ENCODE measurements around the gene PLCG2. TPM values are rescaled to one million over a fixed set of nuclear protein-coding genes. Genes with fewer than 3 reads are reported as not detected.

The PLCG2 gene
- total RNA-seq, 1 experiment from 2014 or later: 3.5 TPM

DNA sequence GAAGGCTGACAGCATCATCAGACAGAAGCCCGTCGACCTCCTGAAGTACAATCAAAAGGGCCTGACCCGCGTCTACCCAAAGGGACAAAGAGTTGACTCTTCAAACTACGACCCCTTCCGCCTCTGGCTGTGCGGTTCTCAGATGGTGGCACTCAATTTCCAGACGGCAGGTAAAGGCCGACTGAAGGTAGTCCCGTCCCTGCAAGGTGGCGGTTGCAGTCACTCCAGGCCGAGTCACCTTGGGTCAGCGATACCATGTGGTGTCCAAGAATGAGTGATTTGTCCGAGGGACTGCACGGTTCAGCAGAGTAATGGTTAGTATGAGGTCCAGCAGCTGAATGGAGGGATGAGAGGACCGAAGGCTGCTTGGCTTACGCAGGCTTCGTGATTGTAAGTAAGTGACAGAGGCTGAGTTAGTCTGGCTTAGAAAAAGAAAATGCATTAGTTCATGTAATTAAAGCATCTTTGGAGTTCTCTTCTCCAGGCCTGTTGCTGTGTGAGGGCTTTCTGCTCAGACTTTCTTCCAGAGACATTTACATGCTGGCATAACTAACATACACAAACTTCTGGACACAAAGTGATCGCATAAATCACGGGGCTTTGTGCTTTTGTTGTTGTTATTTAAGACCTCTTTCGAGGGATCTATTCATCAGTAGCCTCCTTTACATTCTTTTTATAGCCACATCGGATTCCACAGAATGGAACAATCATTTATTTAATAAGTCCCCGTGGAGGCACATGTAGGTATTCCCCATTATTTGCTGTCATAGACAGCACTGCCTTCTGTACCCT is 157.3 kb downstream of the PLCG2 start:
- H2AFZ ChIP-seq (ENCODE audit: low read length): no peak overlapping the region
- no TSS peak for BruUV-seq (replicated peaks)
- H3K9ac ChIP-seq (ENCODE audit: low read length): no peak overlapping the region
- ATAC-seq (no peak), DNase-seq (no peak)
- intact Hi-C loops (cut with micrococcal nuclease): no loop called here
- H3F3A ChIP-seq (ENCODE audit: low read length, unreplicated experiment): no peaks in the 10 kb centered on the region
- peaks cover 6% of the 10 kb centered on the region for H3K4me1 ChIP-seq (ENCODE audit: insufficient read depth, low read length)
- no peak overlapping the region for H3K4me3 ChIP-seq (ENCODE audit: low read length)
- H4K20me1 ChIP-seq (ENCODE audit: low read length): no peaks in the 10 kb centered on the region
- POLR2A ChIA-PET (ENCODE audit: unreplicated experiment): no interaction called here
- no peak overlapping the region for H3K4me2 ChIP-seq (ENCODE audit: low read length)
- H3K36me3 ChIP-seq (ENCODE audit: low read depth, low read length): no peaks in the 10 kb centered on the region
- no peaks in the 10 kb centered on the region for H3K79me2 ChIP-seq (ENCODE audit: low read length)
- CTCF ChIA-PET: no interaction called here
- no peak overlapping the region for H3K27ac ChIP-seq (ENCODE audit: low read length)
- no peaks in the 10 kb centered on the region for H3K9me3 ChIP-seq (ENCODE audit: low read length)
- H3K27me3 ChIP-seq (ENCODE audit: low read length): no peaks in the 10 kb centered on the region
- H3K9me2 ChIP-seq (replicated peaks; ENCODE audit: low read length): no peaks in the 10 kb centered on the region
- TF ChIP-seq, protein P1, sequence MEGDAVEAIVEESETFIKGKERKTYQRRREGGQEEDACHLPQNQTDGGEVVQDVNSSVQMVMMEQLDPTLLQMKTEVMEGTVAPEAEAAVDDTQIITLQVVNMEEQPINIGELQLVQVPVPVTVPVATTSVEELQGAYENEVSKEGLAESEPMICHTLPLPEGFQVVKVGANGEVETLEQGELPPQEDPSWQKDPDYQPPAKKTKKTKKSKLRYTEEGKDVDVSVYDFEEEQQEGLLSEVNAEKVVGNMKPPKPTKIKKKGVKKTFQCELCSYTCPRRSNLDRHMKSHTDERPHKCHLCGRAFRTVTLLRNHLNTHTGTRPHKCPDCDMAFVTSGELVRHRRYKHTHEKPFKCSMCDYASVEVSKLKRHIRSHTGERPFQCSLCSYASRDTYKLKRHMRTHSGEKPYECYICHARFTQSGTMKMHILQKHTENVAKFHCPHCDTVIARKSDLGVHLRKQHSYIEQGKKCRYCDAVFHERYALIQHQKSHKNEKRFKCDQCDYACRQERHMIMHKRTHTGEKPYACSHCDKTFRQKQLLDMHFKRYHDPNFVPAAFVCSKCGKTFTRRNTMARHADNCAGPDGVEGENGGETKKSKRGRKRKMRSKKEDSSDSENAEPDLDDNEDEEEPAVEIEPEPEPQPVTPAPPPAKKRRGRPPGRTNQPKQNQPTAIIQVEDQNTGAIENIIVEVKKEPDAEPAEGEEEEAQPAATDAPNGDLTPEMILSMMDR (conservative IDR thresholded peaks at IDR 0.05; ENCODE audit: low read depth, low read length): no peak

DNA sequence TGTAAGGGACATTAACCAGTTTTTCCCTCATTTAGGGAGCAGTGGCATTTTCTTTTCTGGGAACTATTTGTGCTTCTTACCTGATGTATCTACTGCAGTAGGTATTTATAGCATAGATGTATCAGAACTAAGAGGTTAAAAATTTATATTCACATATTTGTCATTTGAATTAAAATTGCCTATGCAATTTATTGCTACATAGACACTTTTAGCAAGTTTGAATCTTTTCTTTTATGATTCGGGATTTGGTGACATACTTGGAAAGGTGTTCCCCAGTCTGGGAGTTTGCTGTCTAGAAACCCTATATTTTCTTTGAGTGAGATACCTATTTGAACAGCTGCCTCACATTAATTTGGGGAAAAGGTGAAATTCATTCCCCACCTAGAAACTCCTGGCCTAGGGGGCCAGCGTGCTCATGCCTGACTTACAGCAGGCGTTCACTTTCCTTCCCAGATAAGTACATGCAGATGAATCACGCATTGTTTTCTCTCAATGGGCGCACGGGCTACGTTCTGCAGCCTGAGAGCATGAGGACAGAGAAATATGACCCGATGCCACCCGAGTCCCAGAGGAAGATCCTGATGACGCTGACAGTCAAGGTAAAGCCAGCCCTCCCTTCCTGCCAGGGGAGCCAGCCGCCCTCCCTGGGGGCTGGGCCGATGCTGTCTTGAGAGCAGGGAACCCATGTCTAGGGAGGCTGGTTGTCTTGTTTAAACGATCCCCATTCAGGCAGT is 158.4 kb downstream of the PLCG2 start:
- peaks cover 6% of the 10 kb centered on the region for H3K4me1 ChIP-seq (ENCODE audit: insufficient read depth, low read length)
- ChIA-PET CTCF (no interaction called here), POLR2A (ENCODE audit: unreplicated experiment) (no interaction called here)
- H3K4me2 ChIP-seq (ENCODE audit: low read length): no peak overlapping the region
- H3K4me3 ChIP-seq (ENCODE audit: low read length): no peak overlapping the region
- no peaks in the 10 kb centered on the region for H3K79me2 ChIP-seq (ENCODE audit: low read length)
- no peak for DNase-seq
- no peak overlapping the region for H2AFZ ChIP-seq (ENCODE audit: low read length)
- H3K27ac ChIP-seq (ENCODE audit: low read length): no peak overlapping the region
- no TSS peak for BruUV-seq (replicated peaks)
- no peaks in the 10 kb centered on the region for H3K9me3 ChIP-seq (ENCODE audit: low read length)
- H3K9ac ChIP-seq (ENCODE audit: low read length): no peak overlapping the region
- intact Hi-C loops (cut with micrococcal nuclease): no loop called here
- TF ChIP-seq EZH2phosphoT487 (IDR thresholded peaks at IDR 0.05; ENCODE audit: borderline replicate concordance, low read length): no peak
- no peak for TF ChIP-seq EZH2 (IDR thresholded peaks at IDR 0.05; ENCODE audit: low read length, unreplicated experiment)
- TF ChIP-seq, protein P1 (conservative IDR thresholded peaks at IDR 0.05; ENCODE audit: low read depth, low read length): no peak
- H3F3A ChIP-seq (ENCODE audit: low read length, unreplicated experiment): no peaks in the 10 kb centered on the region
- no peak for ATAC-seq
- H3K9me2 ChIP-seq (replicated peaks; ENCODE audit: low read length): no peaks in the 10 kb centered on the region
- H3K36me3 ChIP-seq (ENCODE audit: low read depth, low read length): no peaks in the 10 kb centered on the region
- no peaks in the 10 kb centered on the region for H4K20me1 ChIP-seq (ENCODE audit: low read length)
- no peaks in the 10 kb centered on the region for H3K27me3 ChIP-seq (ENCODE audit: low read length)
